Mucosa of stomach (tissue), 1 donor: ENCODE measurements around the gene APOO.
A peak's percentile ranks its signal among the peaks of the same experiment; 100 is the strongest.

Source experiments
- H3K27me3 ChIP-seq: one replicate; pipeline ENCODE4 v1.7.0; 2013; ENCODE audit warnings: mild to moderate bottlenecking, low read length; ENCODE audit not compliant: control insufficient read depth, insufficient read depth
- H3K36me3 ChIP-seq: one replicate; pipeline ENCODE4 v1.7.0; 2013; ENCODE audit warnings: low read length; ENCODE audit not compliant: control insufficient read depth, insufficient read depth
- H3K4me1 ChIP-seq: one replicate; pipeline ENCODE4 v1.7.0; 2013; ENCODE audit warnings: mild to moderate bottlenecking, low read length; ENCODE audit not compliant: control insufficient read depth, insufficient read depth
- H3K4me3 ChIP-seq: one replicate; pipeline ENCODE4 v1.7.0; 2013; ENCODE audit warnings: low read length
- H3K9ac ChIP-seq: one replicate; pipeline ENCODE4 v1.7.0; 2013; ENCODE audit warnings: mild to moderate bottlenecking, low read length, moderate library complexity
- H3K9me3 ChIP-seq: one replicate; pipeline ENCODE4 v1.7.0; 2013; ENCODE audit warnings: mild to moderate bottlenecking, low read length, moderate library complexity; ENCODE audit not compliant: control insufficient read depth
- donor health status: Pancreatic carcinoma.

APOO gene

GRCh38 chrX:23788521-23788920, 119.2 kb downstream of the APOO start:
- no peak overlapping the region for H3K9ac ChIP-seq
- H3K27me3 ChIP-seq: no peaks in the 10 kb centered on the region
- H3K4me1 ChIP-seq: peaks cover 4% of the 10 kb centered on the region
- H3K4me3 ChIP-seq: no peak overlapping the region
- no peaks in the 10 kb centered on the region for H3K9me3 ChIP-seq
- H3K36me3 ChIP-seq: no peaks in the 10 kb centered on the region

GRCh38 chrX:23787745-23788118, 120.0 kb downstream of the APOO start:
- Histone ChIP-seq H3K9me3 (no peaks in the 10 kb centered on the region), H3K9ac (no peak overlapping the region), H3K4me1 (peaks cover 4% of the 10 kb centered on the region), H3K36me3 (no peaks in the 10 kb centered on the region), H3K4me3 (no peak overlapping the region), H3K27me3 (no peaks in the 10 kb centered on the region)

GRCh38 chrX:23786268-23786815, 121.4 kb downstream of the APOO start:
- peaks cover 4% of the 10 kb centered on the region for H3K4me1 ChIP-seq
- no peaks in the 10 kb centered on the region for H3K27me3 ChIP-seq
- no peak overlapping the region for H3K9ac ChIP-seq
- H3K9me3 ChIP-seq: no peaks in the 10 kb centered on the region
- no peak overlapping the region for H3K4me3 ChIP-seq
- no peaks in the 10 kb centered on the region for H3K36me3 ChIP-seq

- Histone ChIP-seq H3K27me3 (no peaks in the 10 kb centered on the region), H3K4me1 (peaks cover 4% of the 10 kb centered on the region), H3K9ac (peak overlapping the region; percentile 95), H3K4me3 (peak overlapping the region; percentile 53), H3K9me3 (no peaks in the 10 kb centered on the region), H3K36me3 (no peaks in the 10 kb centered on the region)
Observed at GRCh38 chrX:23785580-23785979, 122.2 kb downstream of the APOO start.

- H3K9me3 ChIP-seq: no peaks in the 10 kb centered on the region
- peak overlapping the region; percentile 95 for H3K9ac ChIP-seq
- H3K4me3 ChIP-seq: peak overlapping the region; percentile 53
- no peaks in the 10 kb centered on the region for H3K36me3 ChIP-seq
- H3K27me3 ChIP-seq: no peaks in the 10 kb centered on the region
- H3K4me1 ChIP-seq: peaks cover 1% of the 10 kb centered on the region
Observed at GRCh38 chrX:23784470-23785331, 123.0 kb downstream of the APOO start.

- H3K4me3 ChIP-seq: peak overlapping the region; percentile 53
- peak overlapping the region; percentile 95 for H3K9ac ChIP-seq
- H3K36me3 ChIP-seq: no peaks in the 10 kb centered on the region
- H3K27me3 ChIP-seq: no peaks in the 10 kb centered on the region
- H3K9me3 ChIP-seq: no peaks in the 10 kb centered on the region
- no peaks in the 10 kb centered on the region for H3K4me1 ChIP-seq
Observed at GRCh38 chrX:23783589-23784469, 123.9 kb downstream of the APOO start.
